HG02943 (cell line): ENCODE measurements around the gene RPL10.
"Not testable (repeated sequence)": the region's sequence is repeated elsewhere in the genome, so short reads cannot be mapped to it uniquely, and the experiment has no call there.

Experiments
- ATAC-seq: cut with Tn5 transposase; IDR thresholded peaks from one replicate; pipeline ENCODE4 v1.9.1; 2021; ENCODE audit warnings: mild to moderate bottlenecking, low read depth, moderate library complexity; ENCODE audit not compliant: unreplicated experiment

Gene RPL10

GRCh38 chrX:154399527-154400368 lies 1.6 kb downstream of the RPL10 start:
- no peak for ATAC-seq

GRCh38 chrX:154400369-154400817 lies 2.2 kb downstream of the RPL10 start:
- not testable (repeated sequence) for ATAC-seq

GRCh38 chrX:154401045-154401799 lies 3.0 kb downstream of the RPL10 start:
- ATAC-seq: no peak

GRCh38 chrX:154401918-154402621 lies 3.9 kb downstream of the RPL10 start:
- ATAC-seq: no peak

- ATAC-seq: no peak
These were observed 4.5 kb downstream of the RPL10 start for GRCh38 chrX:154402622-154403127.

GRCh38 chrX:154403192-154403591 lies 5.0 kb downstream of the RPL10 start:
- no peak for ATAC-seq

- no peak for ATAC-seq
These were observed 5.7 kb downstream of the RPL10 start for GRCh38 chrX:154403858-154404257.

- no peak for ATAC-seq
These were observed 6.5 kb downstream of the RPL10 start for GRCh38 chrX:154404625-154405192.

GRCh38 chrX:154408659-154409221 lies 10.6 kb downstream of the RPL10 start:
- no peak for ATAC-seq

- ATAC-seq: no peak
These were observed 11.2 kb downstream of the RPL10 start, which contains the start of gene DNASE1L1 for GRCh38 chrX:154409222-154409871. Gene DNASE1L1, minus strand, starts transcription at chrX:154409254. Its CDS starts 3,686 bp downstream, at chrX:154405568.

GRCh38 chrX:154411981-154412340 lies 13.8 kb downstream of the RPL10 start:
- ATAC-seq: peak; percentile 53

- no peak for ATAC-seq
These were observed 14.3 kb downstream of the RPL10 start for GRCh38 chrX:154412468-154412867.

GRCh38 chrX:154413142-154413541 lies 15.0 kb downstream of the RPL10 start:
- ATAC-seq: no peak

GRCh38 chrX:154417157-154417556 lies 19.0 kb downstream of the RPL10 start:
- ATAC-seq: no peak

GRCh38 chrX:154419189-154419588 lies 21.0 kb downstream of the RPL10 start:
- ATAC-seq: no peak

GRCh38 chrX:154419688-154420401 lies 21.7 kb downstream of the RPL10 start:
- no peak for ATAC-seq

- no peak for ATAC-seq
These were observed 22.2 kb downstream of the RPL10 start for GRCh38 chrX:154420402-154420756.

- ATAC-seq: no peak
These were observed 29.0 kb downstream of the RPL10 start for GRCh38 chrX:154426916-154427770.
